NCI-H1048 (cell line): Measurements from ENCODE around the gene PTS.
"Not testable (repeated sequence)": the region's sequence is repeated elsewhere in the genome, so short reads cannot be mapped to it uniquely, and the experiment has no call there.

Experiments used
- DNase-seq: peaks from one replicate; lab custom pipeline; 2025; lab: John Stamatoyannopoulos, UW

PTS gene

DNA sequence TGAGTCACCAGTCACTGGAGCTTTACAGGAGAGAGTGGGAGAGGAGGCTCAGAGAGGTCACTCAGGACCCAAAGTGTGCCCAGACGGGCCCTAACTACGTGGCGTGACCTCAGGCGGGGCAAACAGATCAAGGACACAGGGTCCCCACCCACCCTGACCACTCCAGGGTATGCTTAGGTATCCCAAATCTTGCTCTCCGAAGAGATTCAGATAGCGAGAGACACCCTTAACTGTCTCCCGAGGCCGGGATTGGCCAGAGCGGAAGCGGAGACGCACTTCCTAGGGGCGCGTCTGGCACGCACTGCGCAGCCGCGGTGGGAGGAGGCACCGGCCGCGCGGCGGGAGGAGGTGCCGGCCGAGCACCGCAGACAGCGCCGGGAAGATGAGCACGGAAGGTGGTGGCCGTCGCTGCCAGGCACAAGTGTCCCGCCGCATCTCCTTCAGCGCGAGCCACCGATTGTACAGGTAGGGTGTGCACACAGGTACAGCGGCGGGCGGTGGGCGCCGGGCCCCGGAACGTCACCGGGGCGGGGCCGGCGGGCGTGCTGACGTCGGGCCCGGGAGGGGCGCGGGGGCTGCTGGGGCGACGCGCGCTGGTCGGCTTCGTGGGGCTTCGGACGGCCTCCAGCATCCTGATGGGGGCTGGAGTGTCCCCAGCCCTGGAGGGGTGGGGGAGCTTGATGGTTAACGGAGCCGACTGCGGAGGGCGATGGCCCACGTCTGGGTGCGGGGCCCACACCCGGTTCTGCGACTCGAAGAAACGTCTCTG lies at the start of gene PTS:
TSS of gene PTS (plus strand) at position 367 of the 769 bp plus-strand sequence. CDS start at position 383, 16 bp downstream.
- peak; percentile 20 for DNase-seq

DNA sequence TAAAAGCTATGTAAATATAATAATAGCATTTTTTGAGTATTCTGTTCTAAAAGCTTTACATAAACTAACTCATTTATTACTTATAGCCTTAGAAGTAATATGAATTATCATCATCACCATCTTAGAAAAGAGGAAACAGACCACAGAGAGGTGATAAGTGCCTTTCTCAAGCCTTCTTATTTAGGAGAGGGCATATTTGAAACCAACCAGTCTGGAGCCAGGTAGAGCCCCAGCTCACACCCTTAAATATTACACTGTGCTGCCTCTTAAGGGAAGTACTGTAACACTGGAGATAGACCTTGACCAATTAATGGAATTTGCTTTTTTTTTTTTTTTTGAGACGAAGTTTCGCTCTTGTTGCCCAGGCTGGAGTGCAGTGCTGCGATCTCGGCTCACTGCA lies 48.6 kb upstream of the PTS start:
- DNase-seq = no peak

DNA sequence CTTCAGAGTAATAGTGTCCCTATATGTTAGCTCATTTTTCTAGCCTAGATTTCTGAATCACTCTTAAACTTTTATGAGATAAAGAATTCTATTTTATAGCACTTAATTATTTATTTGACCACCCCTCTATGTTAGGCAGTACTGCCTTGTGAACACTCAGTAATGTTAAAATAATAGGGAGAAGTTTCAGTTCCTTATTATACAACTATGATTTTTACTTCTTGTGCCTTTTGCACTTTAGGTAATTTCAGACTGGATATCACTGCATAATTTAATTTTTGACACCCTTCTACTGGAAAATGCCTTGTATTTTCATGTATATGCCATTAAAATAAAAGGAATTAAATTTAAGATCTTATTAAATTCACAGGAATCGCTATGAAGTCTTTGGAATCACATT lies 47.8 kb upstream of the PTS start:
- no peak for DNase-seq

DNA sequence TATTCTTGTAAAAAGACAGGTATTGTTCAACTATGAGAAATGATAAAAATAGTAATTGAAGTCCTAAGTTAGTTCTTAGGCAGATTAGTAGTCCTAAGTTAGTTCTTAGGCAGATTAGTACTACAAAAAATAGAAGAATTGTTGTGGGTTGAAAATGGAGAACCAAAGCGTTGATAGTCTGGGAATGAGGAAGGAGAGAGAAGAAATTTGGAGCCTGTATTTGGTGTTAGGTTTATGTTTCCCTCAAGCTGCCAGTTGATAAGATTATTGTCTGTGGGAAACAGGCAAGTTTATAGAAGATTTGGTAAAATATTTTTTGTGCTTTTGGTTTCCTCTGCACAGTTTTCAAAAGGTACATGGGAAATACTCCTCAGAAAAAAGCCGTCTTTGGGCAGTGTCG lies 47.3 kb upstream of the PTS start:
- no peak for DNase-seq

DNA sequence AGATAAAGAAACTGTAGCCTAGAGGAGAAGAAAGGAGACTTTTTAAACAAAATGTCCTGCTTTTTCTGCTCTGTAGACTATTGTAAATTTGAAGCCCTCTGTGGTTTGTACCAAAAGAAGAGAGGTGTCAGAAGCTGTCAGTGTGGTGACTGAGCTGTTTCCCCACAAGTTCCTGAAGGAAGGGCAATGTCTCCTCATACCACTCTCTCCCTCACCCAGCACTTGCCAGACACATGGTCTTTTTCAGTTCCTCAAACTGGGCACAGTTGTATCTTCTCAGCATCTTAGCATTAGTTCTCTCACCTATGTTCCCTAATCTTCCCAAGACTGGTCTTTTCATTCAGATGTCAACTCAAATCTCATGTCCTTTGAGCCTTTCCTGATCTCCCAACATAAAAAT lies 46.6 kb upstream of the PTS start:
- DNase-seq = no peak

DNA sequence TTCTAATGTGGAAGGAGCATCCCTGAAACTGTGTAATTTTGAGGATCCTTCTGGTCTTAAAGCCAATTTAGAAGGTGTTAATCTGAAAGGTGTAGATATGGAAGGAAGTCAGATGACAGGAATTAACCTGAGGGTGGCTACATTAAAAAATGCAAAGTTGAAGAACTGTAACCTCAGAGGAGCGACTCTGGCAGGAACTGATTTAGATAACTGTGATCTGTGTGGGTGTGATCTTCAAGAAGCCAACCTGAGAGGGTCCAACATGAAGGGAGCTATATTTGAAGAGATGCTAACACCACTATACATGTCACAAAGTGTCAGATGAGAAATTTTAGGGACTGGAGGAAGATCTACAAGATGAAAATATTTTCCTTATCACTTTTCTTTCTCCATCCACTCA lies 43.4 kb upstream of the PTS start:
- no peak for DNase-seq

DNA sequence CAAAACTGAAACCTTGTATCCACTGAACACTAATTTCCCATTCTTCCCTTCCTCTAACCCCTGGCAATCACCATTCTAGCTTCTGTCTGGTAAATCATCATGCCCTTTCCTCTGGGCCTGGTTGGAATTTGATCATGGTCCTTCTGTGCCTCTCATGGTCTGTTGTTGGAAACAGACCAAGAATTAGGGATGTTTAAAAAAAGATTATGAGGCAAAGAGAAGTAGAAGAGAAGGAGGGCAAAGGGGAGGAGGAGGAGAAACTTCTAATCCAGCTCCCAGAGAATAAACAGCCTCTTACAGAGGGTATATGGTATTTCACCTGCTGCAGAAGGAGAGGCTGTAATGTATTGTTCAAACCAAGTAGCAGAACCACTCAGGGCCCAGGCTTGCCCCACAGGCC lies 40.3 kb upstream of the PTS start:
- no peak for DNase-seq

DNA sequence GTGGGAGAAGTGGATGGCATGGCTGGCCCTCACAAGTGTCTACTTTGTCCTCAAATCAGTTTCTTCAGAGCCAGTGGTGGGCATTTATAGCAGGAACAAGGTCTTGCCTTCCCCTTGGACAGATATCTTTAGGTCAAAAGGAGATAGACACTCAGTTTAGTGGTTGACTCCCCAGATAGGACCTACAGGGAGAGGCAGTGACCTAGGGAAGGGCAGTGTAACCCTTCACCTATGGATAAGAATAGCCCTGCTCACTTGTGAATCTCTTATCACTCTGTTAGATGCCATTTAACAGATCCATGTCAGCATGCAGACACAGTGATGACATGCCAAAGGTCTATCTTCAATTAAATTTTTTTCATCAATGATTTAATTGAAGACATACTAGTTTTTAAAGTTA lies 39.9 kb upstream of the PTS start:
- no peak for DNase-seq

DNA sequence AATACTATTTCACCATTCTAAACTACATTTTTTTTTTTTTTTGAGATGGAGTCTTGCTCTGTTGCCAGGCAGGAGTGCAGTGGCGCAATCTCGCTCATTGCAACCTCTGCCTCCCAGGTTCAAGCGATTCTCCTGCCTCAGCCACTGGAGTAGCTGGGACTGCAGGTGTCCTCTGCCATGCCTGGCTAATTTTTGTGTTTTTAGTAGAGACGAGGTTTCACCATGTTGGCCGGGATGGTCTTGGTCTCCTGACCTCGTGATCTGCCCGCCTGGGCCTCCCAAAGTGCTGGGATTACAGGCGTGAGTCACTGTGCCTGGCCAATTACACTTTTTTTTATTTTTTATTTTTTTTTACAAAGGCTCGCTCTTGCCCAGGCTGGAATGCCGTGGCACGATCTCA lies 31.1 kb upstream of the PTS start:
- not testable (repeated sequence) for DNase-seq

DNA sequence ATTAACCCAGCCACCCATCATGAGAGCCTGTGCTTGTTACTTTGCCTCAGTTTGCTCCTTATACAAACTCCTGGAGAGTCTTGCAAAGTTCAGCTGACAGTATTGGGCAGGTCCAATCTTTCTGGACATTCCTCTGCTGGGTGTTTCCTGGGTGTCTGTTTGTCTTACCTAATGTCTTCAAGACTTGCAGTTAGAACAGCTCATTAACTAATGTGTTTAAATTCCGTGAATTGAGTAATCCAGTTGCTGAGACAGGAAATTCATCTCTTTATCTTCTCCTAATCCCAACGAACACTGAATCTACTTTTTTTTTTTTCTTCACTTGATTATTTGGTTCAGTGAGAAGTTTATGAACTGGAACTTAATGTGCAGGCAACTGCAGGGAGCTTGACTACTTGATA lies 30.3 kb upstream of the PTS start:
- no peak for DNase-seq

DNA sequence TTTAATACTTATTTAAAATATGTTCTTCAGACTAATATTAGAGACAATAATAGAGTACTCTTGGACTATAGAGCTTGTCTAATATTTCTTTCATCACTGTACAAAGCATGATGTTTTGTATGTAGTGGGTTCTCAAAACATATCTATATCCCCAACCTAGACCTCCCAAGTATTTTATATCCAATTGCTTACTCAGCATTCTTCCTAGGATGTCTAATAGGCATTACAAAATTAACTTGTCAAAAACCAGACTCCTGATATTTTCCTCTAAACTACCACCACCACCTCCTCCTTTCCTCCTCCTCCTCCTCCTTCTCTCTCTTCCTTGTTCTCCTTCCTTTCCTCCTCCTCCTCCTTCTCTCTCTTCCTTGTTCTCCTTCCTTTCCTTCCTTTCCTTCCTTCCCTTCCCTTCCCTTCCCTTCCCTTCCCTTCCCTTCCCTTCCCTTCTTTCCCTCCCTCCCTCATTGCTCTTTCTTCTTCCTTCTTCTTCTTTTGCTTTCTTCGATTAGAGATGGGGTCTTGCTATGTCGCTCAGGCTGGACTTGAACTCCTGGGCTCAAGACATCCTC lies 29.6 kb upstream of the PTS start:
- no peak for DNase-seq

DNA sequence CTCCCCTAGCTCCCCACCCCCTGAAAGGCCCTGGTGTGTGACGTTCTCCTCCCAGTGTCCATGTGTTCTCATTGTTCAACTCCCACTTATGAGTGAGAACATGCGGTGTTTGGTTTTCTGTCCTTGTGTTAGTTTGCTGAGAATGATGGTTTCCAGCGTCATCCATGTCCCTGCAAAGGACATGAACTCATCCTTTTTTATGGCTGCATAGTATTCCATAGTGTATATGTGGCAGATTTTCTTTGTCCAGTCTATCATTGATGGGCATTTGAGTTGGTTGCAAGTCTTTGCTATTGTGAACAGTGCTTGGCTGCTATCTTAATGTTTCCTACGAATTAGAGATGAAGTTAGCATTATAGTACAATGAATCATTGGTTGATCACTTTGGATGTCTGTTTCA lies 27.1 kb upstream of the PTS start:
- DNase-seq = not testable (repeated sequence)

DNA sequence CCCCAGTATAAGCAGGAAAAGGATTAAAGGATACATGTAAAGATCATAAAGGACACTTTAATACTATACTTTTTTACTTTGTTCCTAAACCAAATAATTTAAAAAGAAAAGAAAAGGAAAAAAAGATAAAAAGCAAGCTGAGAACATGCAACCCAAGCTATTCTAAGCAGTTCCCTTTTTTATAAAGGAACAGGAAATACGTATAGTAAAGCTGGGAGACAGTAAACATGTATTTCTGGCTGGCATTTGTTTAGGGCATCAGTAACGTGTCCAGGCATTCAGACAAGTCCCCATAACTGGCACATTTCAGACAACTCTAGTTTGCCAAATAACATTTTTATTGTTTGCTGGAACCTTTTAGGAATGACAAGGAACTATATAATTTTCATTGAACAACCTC lies 26.0 kb upstream of the PTS start:
- no peak for DNase-seq

DNA sequence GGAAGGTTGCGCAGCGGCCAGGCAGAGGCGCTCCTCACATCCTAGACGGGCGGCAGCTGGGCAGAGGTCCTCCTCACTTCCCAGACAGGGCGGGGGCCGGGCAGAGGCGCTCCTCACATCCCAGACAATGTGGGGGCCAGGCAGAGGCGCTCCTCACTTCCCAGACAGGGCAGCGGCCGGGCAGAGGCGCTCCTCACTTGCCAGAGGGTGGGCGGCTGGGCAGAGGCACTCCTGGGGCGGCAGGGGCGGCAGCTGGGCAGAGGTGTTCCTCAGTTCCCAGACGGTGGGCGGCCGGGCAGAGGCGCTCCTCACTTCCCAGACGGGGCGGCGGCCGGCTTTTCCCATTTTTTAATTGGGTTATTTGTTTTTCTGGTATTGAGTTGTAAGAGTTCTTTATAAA lies 20.2 kb upstream of the PTS start:
- no peak for DNase-seq

DNA sequence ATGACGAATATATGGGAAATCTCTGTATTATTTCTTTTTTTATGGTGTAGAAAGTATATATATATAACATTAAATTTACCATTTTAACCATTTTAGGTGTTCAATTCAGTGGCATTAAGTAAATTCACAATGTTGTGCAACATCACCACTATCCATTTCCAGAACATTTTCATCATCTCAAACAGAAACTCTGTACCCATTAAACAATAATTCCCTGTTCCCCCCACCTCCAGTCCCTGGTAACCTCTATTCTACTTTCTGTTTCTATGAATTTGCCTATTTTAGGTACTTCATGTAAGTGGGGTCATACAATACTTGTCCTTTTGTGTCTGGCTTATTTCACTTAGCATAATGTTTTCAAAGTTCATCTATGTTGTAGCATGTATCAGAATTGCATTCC lies 15.3 kb upstream of the PTS start:
- no peak for DNase-seq

DNA sequence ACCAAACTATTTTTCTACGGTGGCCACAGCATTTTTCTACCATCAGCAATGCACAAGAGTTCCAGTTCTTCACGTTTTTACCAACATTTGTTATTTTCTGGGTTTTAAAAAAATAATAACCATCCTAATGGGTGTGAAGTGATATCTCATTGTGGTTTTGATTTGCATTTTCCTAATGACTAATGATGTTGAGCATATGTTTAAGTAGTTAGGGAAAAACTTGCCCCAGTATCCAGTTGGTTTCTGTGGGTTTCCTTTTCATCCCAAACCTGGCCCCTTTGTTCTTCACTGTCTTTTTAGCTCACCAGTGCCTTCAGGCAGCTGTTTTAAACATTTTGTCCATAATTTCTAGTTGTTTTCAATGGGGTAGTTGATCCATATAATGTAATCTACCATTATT lies 14.7 kb upstream of the PTS start:
- DNase-seq = no peak

DNA sequence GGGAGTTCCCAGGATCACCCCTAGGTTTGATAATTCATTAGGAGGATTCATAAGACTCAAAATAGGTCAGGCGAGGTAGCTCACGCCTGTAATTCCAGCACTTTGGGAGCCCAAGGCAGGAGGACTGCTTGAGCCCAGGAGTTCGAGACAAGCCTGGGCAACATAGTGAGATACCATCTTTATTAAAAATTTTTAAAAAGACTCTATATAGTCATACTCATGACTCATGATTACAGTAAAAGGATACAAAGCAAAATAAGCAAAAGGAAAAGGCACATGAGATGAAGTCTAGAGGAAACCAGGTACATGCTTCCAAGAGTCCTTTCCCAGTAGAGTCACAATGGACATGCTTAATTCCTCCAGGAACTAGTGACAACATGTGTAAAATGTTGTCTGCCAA lies 13.9 kb upstream of the PTS start:
- DNase-seq = no peak

DNA sequence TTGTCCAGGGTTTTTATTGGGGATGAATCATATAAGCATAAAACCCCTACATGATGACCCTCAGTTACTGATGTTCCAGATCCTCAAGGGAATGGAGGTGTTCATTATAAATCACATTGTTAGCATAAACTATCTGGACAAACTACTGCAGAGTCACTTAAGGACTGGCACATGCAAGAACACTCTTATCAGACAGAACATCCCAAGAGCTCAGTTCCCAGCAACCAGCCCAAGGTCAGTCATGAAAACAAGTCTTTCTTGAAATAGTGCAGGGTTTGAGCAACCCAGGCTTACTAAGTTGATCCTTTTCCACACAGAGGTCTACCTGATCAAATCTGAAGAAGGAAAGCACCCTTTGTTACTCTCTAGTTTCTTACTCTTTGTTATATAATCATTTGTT lies 13.5 kb upstream of the PTS start:
- DNase-seq = no peak

DNA sequence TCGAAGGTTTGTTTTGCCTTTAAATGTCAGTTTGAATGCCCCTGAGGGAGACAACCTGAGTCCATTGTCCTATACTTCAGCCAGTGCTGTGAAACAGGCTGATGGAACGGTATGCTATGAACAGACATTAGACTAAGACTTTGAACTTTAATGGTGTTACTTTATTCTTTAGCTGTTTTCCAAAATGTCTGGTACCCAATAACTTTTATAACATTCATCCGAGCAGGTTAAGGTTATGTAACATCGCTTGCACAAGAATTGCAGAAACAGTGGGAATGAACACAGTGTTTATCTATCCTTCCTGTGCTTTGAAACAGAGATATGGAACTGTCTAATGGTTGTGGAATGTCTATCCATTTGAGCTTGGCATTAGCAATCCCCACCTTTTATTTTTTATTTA lies 12.5 kb upstream of the PTS start:
- DNase-seq = no peak

DNA sequence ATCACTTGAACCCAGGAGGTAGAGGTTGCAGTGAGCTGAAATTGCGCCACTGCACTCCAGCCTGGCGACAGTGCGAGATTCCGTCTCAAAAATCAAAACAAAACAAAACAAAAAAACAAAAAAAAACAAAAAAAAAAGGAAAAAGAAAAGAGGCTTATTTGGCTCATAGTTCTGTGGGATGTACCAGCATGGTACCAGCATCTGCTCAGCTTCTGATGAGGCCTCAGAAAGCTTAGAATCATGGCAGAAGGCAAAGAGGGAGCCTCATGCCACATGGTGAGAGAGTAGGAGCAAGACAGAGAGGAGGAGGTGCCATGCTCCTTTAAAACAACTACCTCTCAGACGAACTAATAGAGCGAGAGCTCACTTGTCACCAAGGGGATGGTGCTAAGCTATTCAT lies 10.6 kb upstream of the PTS start:
- no peak for DNase-seq

DNA sequence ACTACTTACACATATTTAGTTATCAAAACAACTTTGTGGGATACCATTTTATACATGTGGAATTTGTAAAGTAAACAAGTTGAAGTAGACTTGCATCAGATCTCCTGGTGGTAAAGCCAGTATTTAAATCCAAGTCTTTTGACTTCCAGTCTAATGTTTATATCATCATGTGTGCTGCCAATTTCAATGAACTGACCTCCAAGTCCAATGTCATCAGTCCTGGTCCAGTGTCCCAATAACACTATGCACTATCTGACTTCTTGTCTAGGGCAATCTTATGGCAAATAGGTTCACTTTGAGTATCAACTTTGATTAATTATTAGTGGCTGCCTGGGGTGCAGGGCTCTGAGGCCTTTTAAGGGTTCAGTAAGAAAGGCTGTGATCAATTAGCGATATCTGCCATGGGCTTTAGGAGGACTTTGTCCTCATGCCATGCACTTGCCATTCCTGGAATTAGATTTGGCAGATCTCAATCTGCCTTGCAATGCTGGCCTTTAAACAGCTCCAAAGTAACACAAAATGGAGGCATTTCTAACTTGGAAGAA lies 9.6 kb upstream of the PTS start:
- DNase-seq = no peak

DNA sequence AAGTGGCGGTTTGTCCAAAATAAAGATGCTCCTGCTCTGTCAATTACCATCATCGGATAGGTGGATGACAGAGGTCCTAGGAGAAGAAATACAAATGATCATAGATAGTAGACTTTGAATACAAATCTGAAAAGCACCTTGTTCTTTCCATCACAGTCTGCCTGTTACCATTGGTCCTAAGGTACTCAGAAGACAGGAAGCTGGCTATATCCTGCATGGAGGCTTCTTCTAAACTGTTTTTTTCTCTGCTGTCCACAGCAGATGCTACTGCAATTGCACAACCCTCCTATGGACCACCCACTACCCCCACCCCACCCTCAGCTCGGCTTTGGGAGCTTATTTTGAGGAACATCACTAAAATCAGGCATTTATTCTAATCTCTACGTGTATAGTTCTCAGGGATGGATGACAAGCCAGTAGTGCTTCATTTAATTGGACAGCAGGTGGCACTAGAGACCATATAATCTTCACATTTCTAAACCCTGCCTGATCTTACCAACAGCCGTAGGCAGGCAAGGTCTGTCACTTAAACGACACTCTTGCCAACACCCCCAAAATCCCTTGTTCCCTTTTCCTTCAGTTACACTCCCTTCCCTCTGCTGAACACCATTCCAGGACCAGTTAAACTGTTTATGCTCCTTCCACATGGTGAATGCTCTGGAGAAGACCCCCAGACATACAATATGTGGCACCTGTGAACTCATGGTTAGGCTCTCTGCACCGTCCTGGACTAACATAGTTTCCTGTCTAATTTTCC lies 6.6 kb upstream of the PTS start:
- peak; percentile 31 for DNase-seq

DNA sequence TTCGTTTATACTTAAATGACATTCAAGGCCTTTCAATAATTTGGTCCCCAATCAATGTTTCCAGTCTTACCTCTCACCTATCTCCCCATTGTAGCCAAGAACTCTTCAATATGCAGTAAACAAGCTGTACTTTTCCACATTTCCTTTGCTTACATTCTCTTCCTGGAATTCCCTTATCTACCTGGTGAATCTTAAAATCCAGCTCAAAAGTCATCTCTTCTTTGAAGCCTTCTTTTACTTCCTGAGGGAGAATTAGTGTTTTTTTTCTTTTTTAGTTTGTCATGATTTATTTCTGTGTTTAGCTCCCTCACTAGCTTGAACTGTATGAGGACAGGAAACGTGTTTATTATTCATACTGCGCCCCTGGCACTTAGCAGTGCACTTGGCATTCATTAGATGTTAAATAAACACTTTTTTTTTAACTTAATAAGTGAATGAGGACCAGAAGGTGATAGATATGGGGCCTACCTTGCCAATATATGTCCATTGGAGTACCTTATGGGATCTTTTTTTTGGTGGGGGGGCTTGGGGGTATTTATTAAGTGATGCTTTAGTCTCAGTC lies 4.9 kb upstream of the PTS start:
- no peak for DNase-seq
